Keratinocyte (primary cell): ENCODE measurements around the gene HS1BP3.

ENCODE experiments used
- CTCF ChIP-seq, 3 experiments: IDR thresholded peaks in 1 of 3; conservative IDR thresholded peaks in 1 of 3; optimal IDR thresholded peaks in 1 of 3; 2 replicates in 2 of 3; 3 replicates in 1 of 3; pipeline versions ENCODE3 to v1.5.1; 2011; ENCODE audit warnings: low read length in 3 of 3, mild to moderate bottlenecking in 3 of 3, moderate library complexity in 2 of 3, control low read depth in 1 of 3, inconsistent platforms in 1 of 3; ENCODE audit not compliant: insufficient read depth in 2 of 3; ENCODE audit errors: extremely low read depth in 1 of 3
- EZH2 ChIP-seq: IDR thresholded peaks from one replicate; pipeline ENCODE4 v1.6.1; 2012; ENCODE audit warnings: inconsistent platforms, mild to moderate bottlenecking, low read length, moderate library complexity

GRCh38 chr2:20668871-20669475 is 18.1 kb upstream of the HS1BP3 start:
- TF ChIP-seq CTCF (optimal IDR thresholded peaks at IDR 0.05 in 1 of 3, IDR thresholded peaks at IDR 0.05 in 1 of 3, conservative IDR thresholded peaks at IDR 0.05 in 1 of 3; ENCODE audit: extremely low read depth in 1 of 3, insufficient read depth in 2 of 3, low read length in 3 of 3) (no peak), EZH2 (no peak)
